ENCODE results near the gene GIMAP2. TPM values are rescaled to one million over a fixed set of nuclear protein-coding genes. Genes with fewer than 3 reads are reported as not detected.

The GIMAP2 gene
- total RNA-seq, 3 donors from 2014 or later, result 8.1 to 8.6 (median 8.3) TPM

GRCh38 chr7:150722431-150722931 lies 37.0 kb downstream of the GIMAP2 start:
- peak; percentile 26 for ATAC-seq
- intact Hi-C loops (cut with DNase I, micrococcal nuclease), result no loop called here
- H3K4me3 ChIP-seq, result no peak overlapping the region

GRCh38 chr7:150723467-150723866 lies 38.0 kb downstream of the GIMAP2 start:
- no peak for TF ChIP-seq CTCF (IDR thresholded peaks at IDR 0.05)
- ATAC-seq, result no peak
- Histone ChIP-seq H3K36me3 (ENCODE audit: low read depth) (no peaks in the 10 kb centered on the region), H3K4me3 (no peak overlapping the region), H3K9me3 (peaks cover under 1% of the 10 kb centered on the region), H3K4me1 (ENCODE audit: low read depth) (peaks cover 4% of the 10 kb centered on the region)
- no peak for DNase-seq
- intact Hi-C loops (cut with DNase I, micrococcal nuclease), result no loop called here

More at GRCh38 chr7:150722431-150722931, 37.0 kb downstream of the GIMAP2 start:
- no peak for TF ChIP-seq CTCF (IDR thresholded peaks at IDR 0.05)
- no peaks in the 10 kb centered on the region for H3K36me3 ChIP-seq (ENCODE audit: low read depth)
- DNase-seq, result no peak
- H3K4me1 ChIP-seq (ENCODE audit: low read depth), result peaks cover 4% of the 10 kb centered on the region
- H3K9me3 ChIP-seq, result no peaks in the 10 kb centered on the region

- DNase-seq (peak in 1 of 3 donors; percentile 68), ATAC-seq (peak; percentile 98)
- no peaks in the 10 kb centered on the region for H3K36me3 ChIP-seq (ENCODE audit: low read depth)
- peaks cover 4% of the 10 kb centered on the region for H3K4me1 ChIP-seq (ENCODE audit: low read depth)
- intact Hi-C loops (cut with DNase I, micrococcal nuclease), result no loop called here
- TF ChIP-seq CTCF (IDR thresholded peaks at IDR 0.05), result no peak
- H3K4me3 ChIP-seq, result no peak overlapping the region
- H3K9me3 ChIP-seq, result peaks cover 8% of the 10 kb centered on the region
Measured at GRCh38 chr7:150727381-150727780, 41.9 kb downstream of the GIMAP2 start.

DNA sequence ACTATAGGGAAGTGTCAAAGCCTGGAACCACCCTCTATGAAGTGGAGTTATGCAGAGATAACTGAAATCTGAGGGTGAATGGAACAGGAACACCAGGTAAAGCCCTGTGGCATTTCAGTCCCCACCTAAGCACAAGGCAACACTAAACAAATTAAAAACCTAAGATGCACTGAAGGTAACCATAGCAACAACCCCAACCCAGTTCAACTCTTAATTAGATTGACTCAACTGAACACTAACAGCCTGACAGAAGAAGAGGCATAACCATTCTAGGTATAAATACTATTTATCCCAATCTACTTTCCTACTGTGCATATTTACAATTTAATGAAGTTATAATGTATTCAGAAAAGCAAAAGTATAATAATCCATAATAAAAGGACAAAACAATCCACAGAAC lies 42.5 kb downstream of the GIMAP2 start:
- no peak for TF ChIP-seq CTCF (IDR thresholded peaks at IDR 0.05)
- DNase-seq, result no peak
- intact Hi-C loops (cut with DNase I, micrococcal nuclease), result no loop called here

GRCh38 chr7:150728609-150729008 lies 43.1 kb downstream of the GIMAP2 start:
- no peak for DNase-seq
- intact Hi-C loops (cut with DNase I, micrococcal nuclease), result no loop called here
- no peak for ATAC-seq
- Histone ChIP-seq H3K36me3 (ENCODE audit: low read depth) (no peaks in the 10 kb centered on the region), H3K4me1 (ENCODE audit: low read depth) (peaks cover 4% of the 10 kb centered on the region), H3K9me3 (peaks cover 8% of the 10 kb centered on the region), H3K4me3 (no peak overlapping the region)
- TF ChIP-seq CTCF (IDR thresholded peaks at IDR 0.05), result no peak

More for the DNA sequence above, 42.5 kb downstream of the GIMAP2 start:
- ATAC-seq, result peak; percentile 66
- H3K4me1 ChIP-seq (ENCODE audit: low read depth), result peaks cover 4% of the 10 kb centered on the region
- no peaks in the 10 kb centered on the region for H3K36me3 ChIP-seq (ENCODE audit: low read depth)
- H3K4me3 ChIP-seq, result no peak overlapping the region
- H3K9me3 ChIP-seq, result peaks cover 8% of the 10 kb centered on the region

- intact Hi-C loops (cut with DNase I, micrococcal nuclease), result no loop called here
Measured at GRCh38 chr7:150731916-150732315, 46.4 kb downstream of the GIMAP2 start.

More at GRCh38 chr7:150731916-150732315, 46.4 kb downstream of the GIMAP2 start:
- Histone ChIP-seq H3K4me1 (ENCODE audit: low read depth) (peaks cover 4% of the 10 kb centered on the region), H3K4me3 (no peak overlapping the region), H3K36me3 (ENCODE audit: low read depth) (no peaks in the 10 kb centered on the region), H3K9me3 (peaks cover 8% of the 10 kb centered on the region)
- ATAC-seq (no peak), DNase-seq (no peak)
- TF ChIP-seq CTCF (IDR thresholded peaks at IDR 0.05), result no peak

Measured in mucosa of descending colon (tissue), 3 donors.